Mesothelial cell of epicardium (in vitro differentiated cells): ENCODE measurements around the gene LIN7A. TPM values are rescaled to one million over a fixed set of nuclear protein-coding genes. Genes with fewer than 3 reads are reported as not detected.

Experiments
- DNase-seq, 2 experiments: peaks; one replicate each; pipeline ENCODE4 v3.0.0; 2021; ENCODE audit warnings: low spot score in 2 of 2; ENCODE audit not compliant: unreplicated experiment in 2 of 2
- H3K27ac Mint-ChIP-seq: 2 replicates; pipeline ENCODE4 v1.8.0; 2021; ENCODE audit warnings: mixed read lengths
- H3K27me3 Mint-ChIP-seq: 2 replicates; pipeline ENCODE4 v1.8.0; 2021; ENCODE audit warnings: low read depth, mixed read lengths
- H3K36me3 Mint-ChIP-seq: 2 replicates; pipeline ENCODE4 v1.8.0; 2021; ENCODE audit warnings: mixed read lengths
- H3K4me1 Mint-ChIP-seq: 2 replicates; pipeline ENCODE4 v1.8.0; 2021; ENCODE audit warnings: mixed read lengths
- H3K4me3 Mint-ChIP-seq: 2 replicates; pipeline ENCODE4 v1.8.0; 2021; ENCODE audit warnings: mild to moderate bottlenecking, moderate library complexity, mixed read lengths
- H3K9me3 Mint-ChIP-seq: 2 replicates; pipeline ENCODE4 v1.8.0; 2021; ENCODE audit warnings: mixed read lengths
- total RNA-seq: library from RNA; stranded (reverse); gene quantifications from 3 replicates; pipeline ENCODE4 v1.2.1, GENCODE V29; 2021
- TF ChIP-seq, protein P1 (sequence below): fragments of 200-600 bp; sonication (generic); IDR thresholded peaks from one replicate; pipeline ENCODE4 v1.5.0; 2021; ENCODE audit warnings: antibody characterized with exemption; ENCODE audit not compliant: unreplicated experiment

Gene LIN7A
- total RNA-seq, 1 donor from 2014 or later, result 9.9 TPM

DNA sequence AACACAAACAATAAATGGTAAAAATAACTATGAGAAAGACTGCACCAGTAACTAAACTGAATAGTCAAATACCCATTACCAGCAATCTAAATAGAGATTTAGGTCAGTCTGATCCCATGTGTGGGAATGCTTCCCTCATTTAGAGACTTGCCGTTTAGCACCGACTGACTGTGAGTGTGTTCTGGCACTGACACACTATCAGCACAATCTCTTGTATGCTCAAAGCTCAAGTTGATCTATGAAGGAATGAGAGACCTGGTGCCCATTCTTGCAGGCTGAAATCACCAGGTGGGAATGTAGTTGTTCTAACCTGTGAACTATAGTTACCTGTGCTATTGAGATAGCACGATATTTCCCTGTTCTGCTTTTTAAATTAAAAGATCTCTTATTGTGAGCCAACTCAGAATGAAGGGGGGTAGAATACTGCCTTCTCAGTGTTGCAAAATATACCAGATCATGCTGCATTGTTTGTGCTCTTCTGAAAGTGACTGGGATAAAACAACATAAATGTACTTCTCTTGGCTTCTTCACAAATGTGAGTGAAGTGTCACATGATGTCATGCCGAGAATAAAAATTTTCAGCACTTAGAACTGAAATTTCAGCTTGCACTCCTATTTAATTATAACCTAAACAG, 99.6 kb downstream of the LIN7A start:
- TF ChIP-seq, protein P1, sequence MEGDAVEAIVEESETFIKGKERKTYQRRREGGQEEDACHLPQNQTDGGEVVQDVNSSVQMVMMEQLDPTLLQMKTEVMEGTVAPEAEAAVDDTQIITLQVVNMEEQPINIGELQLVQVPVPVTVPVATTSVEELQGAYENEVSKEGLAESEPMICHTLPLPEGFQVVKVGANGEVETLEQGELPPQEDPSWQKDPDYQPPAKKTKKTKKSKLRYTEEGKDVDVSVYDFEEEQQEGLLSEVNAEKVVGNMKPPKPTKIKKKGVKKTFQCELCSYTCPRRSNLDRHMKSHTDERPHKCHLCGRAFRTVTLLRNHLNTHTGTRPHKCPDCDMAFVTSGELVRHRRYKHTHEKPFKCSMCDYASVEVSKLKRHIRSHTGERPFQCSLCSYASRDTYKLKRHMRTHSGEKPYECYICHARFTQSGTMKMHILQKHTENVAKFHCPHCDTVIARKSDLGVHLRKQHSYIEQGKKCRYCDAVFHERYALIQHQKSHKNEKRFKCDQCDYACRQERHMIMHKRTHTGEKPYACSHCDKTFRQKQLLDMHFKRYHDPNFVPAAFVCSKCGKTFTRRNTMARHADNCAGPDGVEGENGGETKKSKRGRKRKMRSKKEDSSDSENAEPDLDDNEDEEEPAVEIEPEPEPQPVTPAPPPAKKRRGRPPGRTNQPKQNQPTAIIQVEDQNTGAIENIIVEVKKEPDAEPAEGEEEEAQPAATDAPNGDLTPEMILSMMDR, result no peak
- DNase-seq, result no peak
- Mint-ChIP-seq H3K4me3 (no peak overlapping the region), H3K27ac (no peak overlapping the region), H3K36me3 (no peaks in the 10 kb centered on the region), H3K9me3 (no peaks in the 10 kb centered on the region), H3K4me1 (peaks cover 19% of the 10 kb centered on the region), H3K27me3 (no peaks in the 10 kb centered on the region)

DNA sequence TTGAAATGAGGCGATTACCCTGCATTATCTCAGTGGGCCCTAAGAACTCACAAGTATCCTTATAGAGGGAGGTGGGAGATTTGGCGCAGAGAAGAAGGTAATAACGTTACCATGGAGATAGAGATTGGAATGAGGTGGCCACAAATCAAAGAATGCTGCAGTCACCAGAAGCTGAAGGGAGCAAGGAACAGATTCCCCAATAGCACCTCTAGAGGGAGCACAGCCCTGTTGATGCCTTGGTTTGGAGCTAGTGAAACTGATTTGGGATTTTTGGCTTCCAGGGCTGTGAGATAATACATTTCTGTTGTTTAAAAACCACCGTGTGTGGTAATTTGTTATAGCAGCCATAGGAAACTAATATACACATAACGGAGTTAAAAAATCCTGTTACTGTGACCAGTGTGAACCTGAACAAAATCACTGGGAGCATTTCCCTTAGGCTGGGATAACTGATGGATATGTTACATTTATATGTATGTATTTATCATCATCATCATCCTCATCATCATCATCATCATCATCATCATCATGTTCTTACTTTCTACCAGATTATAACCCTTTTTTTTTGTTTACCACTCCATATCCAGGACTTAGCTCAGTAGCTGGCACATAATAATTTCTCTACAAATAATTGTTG, 100.3 kb downstream of the LIN7A start:
- TF ChIP-seq, protein P1, result peak; percentile 43
- no peak overlapping the region for H3K27ac Mint-ChIP-seq
- H3K4me1 Mint-ChIP-seq, result peaks cover 19% of the 10 kb centered on the region
- H3K9me3 Mint-ChIP-seq, result no peaks in the 10 kb centered on the region
- no peak overlapping the region for H3K4me3 Mint-ChIP-seq
- no peaks in the 10 kb centered on the region for H3K27me3 Mint-ChIP-seq
- no peaks in the 10 kb centered on the region for H3K36me3 Mint-ChIP-seq
- no peak for DNase-seq

DNA sequence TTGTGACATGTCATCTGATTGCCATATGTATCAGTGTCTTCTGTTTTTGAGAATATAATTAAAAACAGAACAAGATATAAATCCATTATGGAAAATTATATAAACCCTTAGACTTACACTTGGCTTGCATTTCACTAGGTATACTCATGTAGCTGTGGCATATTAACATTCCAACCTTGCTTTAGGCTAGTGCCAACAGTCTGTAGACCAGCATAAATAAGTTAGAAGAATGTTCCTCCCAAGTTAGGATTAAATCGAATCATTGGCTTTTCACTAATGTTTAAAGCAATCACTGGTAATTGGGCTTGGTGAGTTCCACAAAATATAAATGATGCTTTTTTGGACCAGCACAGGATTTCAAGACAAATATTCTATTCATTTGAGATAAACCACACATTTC, 103.0 kb downstream of the LIN7A start:
- H3K36me3 Mint-ChIP-seq, result no peaks in the 10 kb centered on the region
- H3K4me3 Mint-ChIP-seq, result no peak overlapping the region
- DNase-seq, result no peak
- H3K9me3 Mint-ChIP-seq, result no peaks in the 10 kb centered on the region
- H3K27ac Mint-ChIP-seq, result no peak overlapping the region
- TF ChIP-seq, protein P1, result no peak
- no peaks in the 10 kb centered on the region for H3K27me3 Mint-ChIP-seq
- H3K4me1 Mint-ChIP-seq, result peaks cover 23% of the 10 kb centered on the region

DNA sequence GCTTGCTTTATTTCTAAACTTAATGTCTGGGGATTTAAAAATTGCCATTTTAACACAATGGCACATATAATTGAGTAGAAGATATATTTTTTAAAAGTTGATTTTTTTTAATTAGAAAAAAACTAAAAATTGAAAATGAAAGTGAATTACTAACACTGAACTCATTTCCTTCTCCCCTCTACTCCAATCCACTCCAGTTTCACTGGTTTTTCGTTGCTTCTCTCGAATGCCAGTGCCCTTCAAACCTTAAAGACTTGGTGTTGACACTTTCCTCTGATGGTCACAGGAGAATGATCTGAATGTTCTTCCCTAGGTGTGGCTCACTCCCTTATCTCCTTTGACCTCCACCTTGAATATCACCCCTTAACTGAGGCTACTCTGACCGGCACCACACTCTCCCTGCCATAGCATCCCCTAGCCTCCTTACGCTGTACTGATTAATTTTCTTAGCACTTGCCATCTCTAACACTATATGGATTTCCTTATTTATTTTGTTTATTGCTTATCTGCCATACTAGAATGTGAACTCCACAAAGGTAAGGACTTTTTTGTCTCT, 107.1 kb downstream of the LIN7A start:
- no peak for DNase-seq
- H3K4me1 Mint-ChIP-seq, result peaks cover 5% of the 10 kb centered on the region
- TF ChIP-seq, protein P1, result no peak
- no peaks in the 10 kb centered on the region for H3K36me3 Mint-ChIP-seq
- no peaks in the 10 kb centered on the region for H3K9me3 Mint-ChIP-seq
- no peaks in the 10 kb centered on the region for H3K27me3 Mint-ChIP-seq
- H3K27ac Mint-ChIP-seq, result no peak overlapping the region
- no peak overlapping the region for H3K4me3 Mint-ChIP-seq

DNA sequence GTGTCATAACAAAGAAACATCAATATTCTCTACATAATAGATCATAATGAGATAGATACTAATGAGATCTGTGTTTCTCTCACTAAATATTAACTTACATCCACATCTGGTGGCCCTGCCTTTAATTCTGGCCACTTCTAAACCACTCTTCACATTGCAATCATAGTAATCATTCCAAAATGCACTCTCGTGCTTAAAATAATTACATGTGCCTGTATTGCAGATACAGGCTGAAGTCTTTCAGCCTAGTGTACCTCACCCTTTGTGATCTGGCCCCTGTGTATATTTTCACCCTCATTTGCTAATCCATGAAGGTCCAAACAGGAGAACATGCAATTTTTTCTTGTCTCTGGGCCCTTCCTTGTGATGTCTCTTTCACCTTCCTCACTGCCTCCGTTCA, 108.0 kb downstream of the LIN7A start:
- Mint-ChIP-seq H3K4me1 (peaks cover 5% of the 10 kb centered on the region), H3K27me3 (no peaks in the 10 kb centered on the region), H3K9me3 (no peaks in the 10 kb centered on the region), H3K27ac (no peak overlapping the region), H3K4me3 (no peak overlapping the region), H3K36me3 (no peaks in the 10 kb centered on the region)
- TF ChIP-seq, protein P1, result no peak
- no peak for DNase-seq
